ENCODE data around the gene SFXN5. TPM values are rescaled to one million over a fixed set of nuclear protein-coding genes. Genes with fewer than 3 reads are reported as not detected.

SFXN5 gene
- total and polyA plus RNA-seq, 11 donors = 6.0 to 12.5 (median 8.7) TPM

GRCh38 chr2:73091696-73092095 lies 20.2 kb upstream of the SFXN5 start:
- intact Hi-C loops (cut with DNase I) = no loop called here
- 91 to 96% (median 94%) methylated on average over 11 of the region's 11 CpGs for WGBS, 4 donors
- no peak for DNase-seq
- Histone ChIP-seq H3K4me3 (no peak overlapping the region), H3K36me3 (peaks cover 0 to 23% (median 18%) of the 10 kb centered on the region in 9 donors), H3K27me3 (no peaks in the 10 kb centered on the region), H3K4me1 (peaks cover 3 to 70% (median 44%) of the 10 kb centered on the region in 12 donors), H3K9me3 (no peaks in the 10 kb centered on the region), H3K27ac (no peak overlapping the region)
- no peak for ATAC-seq
- TF ChIP-seq, protein P1, sequence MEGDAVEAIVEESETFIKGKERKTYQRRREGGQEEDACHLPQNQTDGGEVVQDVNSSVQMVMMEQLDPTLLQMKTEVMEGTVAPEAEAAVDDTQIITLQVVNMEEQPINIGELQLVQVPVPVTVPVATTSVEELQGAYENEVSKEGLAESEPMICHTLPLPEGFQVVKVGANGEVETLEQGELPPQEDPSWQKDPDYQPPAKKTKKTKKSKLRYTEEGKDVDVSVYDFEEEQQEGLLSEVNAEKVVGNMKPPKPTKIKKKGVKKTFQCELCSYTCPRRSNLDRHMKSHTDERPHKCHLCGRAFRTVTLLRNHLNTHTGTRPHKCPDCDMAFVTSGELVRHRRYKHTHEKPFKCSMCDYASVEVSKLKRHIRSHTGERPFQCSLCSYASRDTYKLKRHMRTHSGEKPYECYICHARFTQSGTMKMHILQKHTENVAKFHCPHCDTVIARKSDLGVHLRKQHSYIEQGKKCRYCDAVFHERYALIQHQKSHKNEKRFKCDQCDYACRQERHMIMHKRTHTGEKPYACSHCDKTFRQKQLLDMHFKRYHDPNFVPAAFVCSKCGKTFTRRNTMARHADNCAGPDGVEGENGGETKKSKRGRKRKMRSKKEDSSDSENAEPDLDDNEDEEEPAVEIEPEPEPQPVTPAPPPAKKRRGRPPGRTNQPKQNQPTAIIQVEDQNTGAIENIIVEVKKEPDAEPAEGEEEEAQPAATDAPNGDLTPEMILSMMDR (IDR thresholded peaks at IDR 0.05) = no peak
- no peak for TF ChIP-seq POLR2A (IDR thresholded peaks at IDR 0.05)

DNA sequence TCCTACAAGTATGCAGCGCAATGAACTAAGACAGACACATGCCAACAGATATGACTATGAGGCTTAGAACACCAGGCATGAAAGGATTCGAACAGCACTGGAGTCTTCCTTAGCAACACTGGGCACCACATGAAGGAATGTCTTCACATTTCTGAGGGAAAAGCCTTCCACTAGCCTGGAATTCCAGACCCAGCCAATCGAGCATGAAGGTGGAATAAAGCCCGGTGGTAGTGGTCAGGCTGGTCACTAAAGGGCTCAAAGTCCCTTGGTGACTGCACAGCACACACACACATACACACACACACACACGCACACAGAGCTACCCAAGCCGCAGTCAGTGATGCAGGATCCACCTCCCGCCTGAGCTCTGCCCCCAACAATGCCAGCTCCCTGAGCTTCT lies 19.7 kb upstream of the SFXN5 start:
- H3K27me3 ChIP-seq = no peaks in the 10 kb centered on the region
- intact Hi-C loops (cut with DNase I) = no loop called here
- ATAC-seq = no peak
- TF ChIP-seq, protein P1 (IDR thresholded peaks at IDR 0.05) = no peak
- no peak for TF ChIP-seq POLR2A (IDR thresholded peaks at IDR 0.05)
- H3K9me3 ChIP-seq = no peaks in the 10 kb centered on the region
- no peak for DNase-seq
- H3K36me3 ChIP-seq = peaks cover 0 to 28% (median 18%) of the 10 kb centered on the region in 9 donors
- H3K4me1 ChIP-seq = peaks cover 3 to 72% (median 44%) of the 10 kb centered on the region in 12 donors
- no peak overlapping the region for H3K4me3 ChIP-seq
- no peak overlapping the region for H3K27ac ChIP-seq
- WGBS, 4 donors = 83 to 93% (median 90%) methylated on average over 4 to 7 of the region's 7 CpGs

DNA sequence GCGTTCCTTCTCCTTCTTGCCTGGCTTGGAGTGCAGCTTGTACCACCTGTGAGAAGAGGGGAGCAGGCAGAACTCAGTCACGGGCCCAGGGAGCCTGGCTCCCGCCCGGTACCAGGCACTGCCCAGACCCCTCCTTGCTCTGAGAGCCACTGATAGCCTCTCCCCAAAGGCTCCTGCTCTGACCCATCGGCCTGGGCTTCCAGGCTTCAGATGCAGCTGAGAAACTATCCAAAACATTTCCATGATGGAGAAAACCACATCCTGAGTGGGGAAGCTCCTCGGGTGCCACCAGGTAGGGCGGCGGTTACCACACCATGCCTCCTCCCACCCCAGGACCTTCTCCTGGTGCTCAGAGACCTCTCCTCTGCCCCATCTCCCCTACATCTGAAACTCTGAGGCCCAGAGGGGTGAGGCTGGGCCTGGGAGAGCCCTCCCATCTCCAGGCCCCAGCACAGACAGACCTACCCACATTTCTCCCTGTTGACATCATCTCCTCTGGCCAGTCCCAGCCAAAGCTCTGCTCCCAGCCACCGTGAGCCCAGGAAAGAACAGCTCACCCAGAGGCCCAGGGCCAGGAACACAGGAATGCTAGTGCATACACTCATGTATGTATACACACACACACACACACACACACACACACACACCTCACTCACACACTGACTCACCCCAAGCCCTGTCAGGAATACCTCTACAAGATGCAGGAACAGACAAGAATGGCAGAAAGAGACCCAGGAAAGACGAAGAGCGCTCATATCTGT lies 17.9 kb upstream of the SFXN5 start:
- H3K4me3 ChIP-seq = no peak overlapping the region
- H3K27ac ChIP-seq = peak overlapping the region in 10 of 12 donors; percentile 22 to 74 (median 56)
- peaks cover 3 to 76% (median 42%) of the 10 kb centered on the region in 12 donors for H3K4me1 ChIP-seq
- peak; percentile 82 to 89 (median 87) for ATAC-seq
- WGBS, 4 donors = 77 to 82% (median 82%) methylated on average over 11 of the region's 11 CpGs
- intact Hi-C loops (cut with DNase I) = loop anchor here in 7 of 10 donors (5.0 to 10.0 kb wide), 3 partner anchors 88 to 197 kb away; no protein-coding TSS in a partner anchor
- H3K9me3 ChIP-seq = no peaks in the 10 kb centered on the region
- peak; percentile 49 to 83 (median 61) for DNase-seq
- H3K27me3 ChIP-seq = no peaks in the 10 kb centered on the region
- H3K36me3 ChIP-seq = peaks cover 0 to 31% (median 18%) of the 10 kb centered on the region in 9 donors
- TF ChIP-seq, protein P1 (IDR thresholded peaks at IDR 0.05) = no peak
- no peak for TF ChIP-seq POLR2A (IDR thresholded peaks at IDR 0.05)

DNA sequence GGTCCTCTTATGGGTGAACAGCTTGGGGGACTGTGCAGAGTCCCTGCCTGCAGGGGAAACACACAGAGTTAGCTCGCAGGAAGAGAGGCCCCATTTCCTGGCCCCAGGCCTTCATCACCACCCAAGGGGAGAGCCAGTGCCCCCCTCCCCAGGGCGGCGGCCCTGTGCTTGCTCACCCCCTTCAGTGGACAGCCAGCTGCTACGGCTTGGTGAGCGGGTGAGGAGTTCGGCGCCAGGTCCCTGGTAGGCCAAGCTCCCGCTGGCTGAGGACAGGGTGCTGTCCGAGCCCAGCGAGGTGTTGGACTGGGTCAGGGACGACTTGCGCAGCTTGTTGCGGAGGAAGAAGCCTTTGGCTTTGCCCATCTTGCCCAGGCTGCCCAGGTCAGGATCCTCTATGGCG lies 17.2 kb upstream of the SFXN5 start:
- 92 to 97% (median 96%) methylated on average over 12 to 14 of the region's 14 CpGs for WGBS, 4 donors
- intact Hi-C loops (cut with DNase I) = loop anchor here in 7 of 10 donors (5.0 to 10.0 kb wide), 3 partner anchors 89 to 196 kb away; no protein-coding TSS in a partner anchor
- Histone ChIP-seq H3K27me3 (no peaks in the 10 kb centered on the region), H3K27ac (peak overlapping the region in 7 of 12 donors; percentile 22 to 74 (median 64)), H3K9me3 (no peaks in the 10 kb centered on the region), H3K36me3 (peaks cover 0 to 35% (median 18%) of the 10 kb centered on the region in 9 donors), H3K4me1 (peaks cover 3 to 69% (median 36%) of the 10 kb centered on the region in 12 donors), H3K4me3 (no peak overlapping the region)
- no peak for TF ChIP-seq POLR2A (IDR thresholded peaks at IDR 0.05)
- TF ChIP-seq, protein P1 (IDR thresholded peaks at IDR 0.05) = no peak
- ATAC-seq (no peak), DNase-seq (no peak)

All from heart left ventricle (tissue), 16 donors.